Stomach (tissue), 9 donors: ENCODE results near the gene MAPT. TPM values are rescaled to one million over a fixed set of nuclear protein-coding genes. Genes with fewer than 3 reads are reported as not detected.

Experiments
- DNase-seq, 2 donors: peaks; one replicate each; pipeline versions ENCODE4 v3.0.0 to v3.0.0-alpha.2; 2013 to 2019
- H3K27ac ChIP-seq, 5 donors: fragments of 200-600 bp in 4 of 5; sonication (generic) in 4 of 5; one replicate each; pipeline ENCODE4 v1.5.1; 2013 to 2019; ENCODE audit warnings: mild to moderate bottlenecking in 1 of 5, moderate library complexity in 1 of 5
- H3K27me3 ChIP-seq, 3 donors: fragments of 200-600 bp; sonication (generic); one replicate each; pipeline ENCODE4 v1.5.1; 2017 to 2019; ENCODE audit warnings: mixed run types in 1 of 3
- H3K36me3 ChIP-seq, 4 donors: fragments of 200-600 bp; sonication (generic); 1 replicate in 3 of 4; 2 replicates in 1 of 4; pipeline ENCODE4 v1.5.1; 2016 to 2019
- H3K4me1 ChIP-seq, 4 donors: fragments of 200-600 bp; sonication (generic); one replicate each; pipeline ENCODE4 v1.5.1; 2016 to 2019
- H3K4me3 ChIP-seq, 4 donors: fragments of 200-600 bp; sonication (generic) in 3 of 4; one replicate each; pipeline ENCODE4 v1.5.1; 2016 to 2019; ENCODE audit warnings: mild to moderate bottlenecking in 1 of 4
- H3K9me3 ChIP-seq, 4 donors: fragments of 200-600 bp; sonication (generic); one replicate each; pipeline ENCODE4 v1.5.1; 2016 to 2019
- EP300 ChIP-seq: sonication (generic); formaldehyde crosslinking; IDR thresholded peaks from one replicate; pipeline ENCODE4 v1.6.1; 2017; ENCODE audit warnings: antibody characterized with exemption
- POLR2A ChIP-seq, 4 donors: fragments of 450-650 bp; IDR thresholded peaks; one replicate each; pipeline ENCODE4 v1.6.1; 2016; ENCODE audit warnings: antibody characterized with exemption in 4 of 4, control low read depth in 2 of 4, mild to moderate bottlenecking in 1 of 4, moderate library complexity in 1 of 4
- POLR2AphosphoS5 ChIP-seq, 3 donors: sonication (generic); formaldehyde crosslinking; IDR thresholded peaks; one replicate each; pipeline ENCODE4 v1.6.1; 2016; ENCODE audit warnings: antibody characterized with exemption in 3 of 3
- WGBS, 5 donors: extraction: QIAGEN DNeasy Blood & Tissue Kit in 3 of 5; methylation state at CpG; one replicate each; pipeline versions ENCODE4 v1.1.5 to v1.1.7; 2013 to 2018; 5-methylcytosine and 5-hydroxymethylcytosine counted together
- intact Hi-C: fragments of 100-400 bp; cut with DNase I; formaldehyde crosslinking; loops from one replicate; pipeline ENCODE4 v1.15.1; 2023; ENCODE audit warnings: low total_unique reads
- polyA plus RNA-seq, 3 donors: library from polyadenylated mRNA; stranded (reverse); fragments of 200-250 nt; gene quantifications; one replicate each; pipeline ENCODE4 v1.2.3, GENCODE V29; 2013
- total RNA-seq, 5 donors: library from RNA; depleted of rRNA; stranded (reverse); fragments of >200 nt; gene quantifications; one replicate each; pipeline versions ENCODE4 v1.1.0 to v1.2.3, GENCODE V29; 2014 to 2016
- TF ChIP-seq, protein P1 (sequence below), 7 experiments: fragments of 450-650 bp in 4 of 7; fragments of 200-600 bp in 3 of 7; sonication (generic) in 3 of 7; IDR thresholded peaks; one replicate each; pipeline ENCODE4 v1.5.1; 2016 to 2019; ENCODE audit warnings: antibody characterized with exemption in 7 of 7, control low read depth in 2 of 7, mild to moderate bottlenecking in 1 of 7
- donor health status: healthy with polysubstance abuse.
- donor health status: Bipolar disorder and iron deficiency.
- donor health status: healthy.

The MAPT gene
- total and polyA plus RNA-seq, 8 donors = 0.44 to 4.1 (median 1.7) TPM; not detected in 1

DNA sequence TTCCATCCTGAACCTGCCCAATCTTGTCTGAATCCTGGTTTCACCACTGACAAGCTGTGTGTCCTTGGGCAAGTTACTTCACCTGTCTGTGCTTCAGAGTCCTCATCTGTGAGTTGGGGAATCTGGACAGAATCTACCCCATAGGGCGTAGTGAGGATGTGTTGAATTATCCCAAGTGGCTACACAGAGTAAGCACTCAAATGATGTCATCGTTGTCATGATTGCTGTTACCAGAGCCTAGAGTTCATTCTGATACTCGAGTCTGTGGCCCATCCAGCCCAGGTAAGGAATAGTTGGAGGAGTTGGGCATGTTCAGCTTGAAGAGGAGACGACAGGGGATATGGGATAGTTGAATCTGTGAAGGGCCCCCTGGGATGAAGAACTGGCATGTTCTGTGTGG lies 45.9 kb downstream of the MAPT start:
- intact Hi-C loops = no loop called here
- no peak for DNase-seq
- Histone ChIP-seq H3K9me3 (no peaks in the 10 kb centered on the region), H3K27ac (peak overlapping the region in 1 of 5 donors; percentile 46), H3K36me3 (no peaks in the 10 kb centered on the region), H3K4me1 (peaks cover 6 to 24% (median 14%) of the 10 kb centered on the region in 4 donors), H3K27me3 (peaks cover 0 to 9% (median 3%) of the 10 kb centered on the region in 3 donors), H3K4me3 (no peak overlapping the region)
- WGBS, 5 donors = 72 to 86% (median 82%) methylated on average over 4 of the region's 4 CpGs
- TF ChIP-seq POLR2A (IDR thresholded peaks at IDR 0.05) = no peak
- TF ChIP-seq EP300 = no peak
- TF ChIP-seq POLR2AphosphoS5 (IDR thresholded peaks at IDR 0.05) = no peak
- TF ChIP-seq, protein P1, sequence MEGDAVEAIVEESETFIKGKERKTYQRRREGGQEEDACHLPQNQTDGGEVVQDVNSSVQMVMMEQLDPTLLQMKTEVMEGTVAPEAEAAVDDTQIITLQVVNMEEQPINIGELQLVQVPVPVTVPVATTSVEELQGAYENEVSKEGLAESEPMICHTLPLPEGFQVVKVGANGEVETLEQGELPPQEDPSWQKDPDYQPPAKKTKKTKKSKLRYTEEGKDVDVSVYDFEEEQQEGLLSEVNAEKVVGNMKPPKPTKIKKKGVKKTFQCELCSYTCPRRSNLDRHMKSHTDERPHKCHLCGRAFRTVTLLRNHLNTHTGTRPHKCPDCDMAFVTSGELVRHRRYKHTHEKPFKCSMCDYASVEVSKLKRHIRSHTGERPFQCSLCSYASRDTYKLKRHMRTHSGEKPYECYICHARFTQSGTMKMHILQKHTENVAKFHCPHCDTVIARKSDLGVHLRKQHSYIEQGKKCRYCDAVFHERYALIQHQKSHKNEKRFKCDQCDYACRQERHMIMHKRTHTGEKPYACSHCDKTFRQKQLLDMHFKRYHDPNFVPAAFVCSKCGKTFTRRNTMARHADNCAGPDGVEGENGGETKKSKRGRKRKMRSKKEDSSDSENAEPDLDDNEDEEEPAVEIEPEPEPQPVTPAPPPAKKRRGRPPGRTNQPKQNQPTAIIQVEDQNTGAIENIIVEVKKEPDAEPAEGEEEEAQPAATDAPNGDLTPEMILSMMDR (IDR thresholded peaks at IDR 0.05) = no peak

DNA sequence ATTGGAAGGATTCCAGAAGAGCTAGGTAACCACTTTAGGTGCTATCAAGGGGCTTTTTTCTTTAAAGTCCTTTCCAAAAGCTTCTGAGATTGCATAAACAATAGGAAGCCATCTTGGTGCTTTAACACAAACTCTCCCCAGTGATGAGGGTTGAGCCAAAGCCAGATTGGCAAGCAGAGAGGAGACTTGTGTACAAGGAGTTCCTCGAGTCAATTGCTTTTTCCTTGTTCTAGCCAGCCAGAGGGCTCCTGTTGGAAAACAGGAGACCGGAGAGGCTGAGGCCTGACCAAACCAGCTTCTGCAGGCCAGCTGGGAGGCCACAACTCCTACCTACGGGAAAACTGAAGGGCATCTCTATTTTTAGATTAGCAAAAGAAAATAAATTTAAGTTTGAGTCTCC lies 46.5 kb downstream of the MAPT start:
- intact Hi-C loops = no loop called here
- Histone ChIP-seq H3K4me1 (peaks cover 6 to 24% (median 14%) of the 10 kb centered on the region in 4 donors), H3K36me3 (no peaks in the 10 kb centered on the region), H3K27me3 (peaks cover 0 to 6% (median 3%) of the 10 kb centered on the region in 3 donors), H3K9me3 (no peaks in the 10 kb centered on the region), H3K27ac (peak overlapping the region in 1 of 5 donors; percentile 46), H3K4me3 (no peak overlapping the region)
- DNase-seq = peak; percentile 12 to 65
- TF ChIP-seq, protein P1 (IDR thresholded peaks at IDR 0.05) = no peak
- TF ChIP-seq POLR2A (IDR thresholded peaks at IDR 0.05) = no peak
- TF ChIP-seq EP300 = no peak
- TF ChIP-seq POLR2AphosphoS5 (IDR thresholded peaks at IDR 0.05) = no peak
- 16 to 39% (median 22%) methylated on average over 3 of the region's 3 CpGs for WGBS, 5 donors

DNA sequence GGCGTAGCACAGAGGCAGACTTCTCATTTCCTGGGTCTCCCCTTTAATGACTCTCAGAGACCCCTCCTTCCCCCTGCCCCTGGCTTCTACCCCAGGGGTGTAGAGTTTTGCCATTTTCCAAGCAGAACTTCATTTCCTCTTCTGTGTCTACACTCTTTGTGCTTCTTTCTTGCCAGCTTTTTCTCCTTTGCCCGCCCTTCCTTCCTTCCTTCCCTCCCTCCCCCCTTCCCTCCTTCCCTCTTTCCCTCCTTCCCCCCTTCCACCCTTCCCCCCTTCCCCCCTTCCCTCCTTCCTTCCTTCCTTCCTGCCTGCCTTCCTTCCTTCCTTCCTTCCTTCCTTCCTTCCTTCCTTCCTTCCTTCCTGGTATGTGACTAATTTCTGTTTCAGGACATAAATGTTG lies 47.0 kb downstream of the MAPT start:
- Histone ChIP-seq H3K27ac (peak overlapping the region in 2 of 5 donors; percentile 46 to 48), H3K4me3 (no peak overlapping the region), H3K4me1 (peaks cover 6 to 24% (median 14%) of the 10 kb centered on the region in 4 donors), H3K27me3 (peaks cover 0 to 6% (median 3%) of the 10 kb centered on the region in 3 donors), H3K36me3 (no peaks in the 10 kb centered on the region), H3K9me3 (no peaks in the 10 kb centered on the region)
- WGBS, 5 donors = 24 to 65% (median 34%) methylated on average over 2 of the region's 2 CpGs
- TF ChIP-seq POLR2AphosphoS5 (IDR thresholded peaks at IDR 0.05) (no peak), POLR2A (IDR thresholded peaks at IDR 0.05) (no peak), EP300 (no peak)
- TF ChIP-seq, protein P1 (IDR thresholded peaks at IDR 0.05) = no peak
- intact Hi-C loops = no loop called here
- no peak for DNase-seq

DNA sequence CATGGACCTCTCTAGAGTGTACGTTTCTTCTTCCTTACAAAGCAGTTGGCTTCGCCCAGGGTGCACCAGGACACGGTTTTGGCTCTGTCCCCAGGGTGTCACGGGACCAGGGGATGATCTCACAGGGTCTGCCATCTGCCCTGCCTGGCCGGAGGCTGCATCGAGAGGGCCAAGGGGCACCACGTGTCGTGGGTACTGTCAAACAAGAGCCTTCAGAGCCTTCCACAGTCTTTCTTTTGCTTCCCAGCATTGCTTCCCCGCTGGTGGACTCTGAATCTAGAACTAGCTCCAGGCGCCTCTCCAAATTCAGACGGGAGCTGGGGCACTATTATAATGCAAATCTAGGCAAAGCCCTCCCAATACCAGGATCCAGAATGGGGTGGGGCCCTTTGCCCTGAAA lies 47.9 kb downstream of the MAPT start:
- TF ChIP-seq EP300 (peak; percentile 23), POLR2AphosphoS5 (IDR thresholded peaks at IDR 0.05) (peak in 2 of 3 donors; percentile 10 to 69), POLR2A (IDR thresholded peaks at IDR 0.05) (no peak)
- TF ChIP-seq, protein P1 (IDR thresholded peaks at IDR 0.05) = no peak
- Histone ChIP-seq H3K4me3 (no peak overlapping the region), H3K27me3 (peaks cover 0 to 6% (median 3%) of the 10 kb centered on the region in 3 donors), H3K36me3 (no peaks in the 10 kb centered on the region), H3K9me3 (no peaks in the 10 kb centered on the region), H3K27ac (peak overlapping the region in 2 of 5 donors; percentile 3 to 30), H3K4me1 (peaks cover 6 to 24% (median 14%) of the 10 kb centered on the region in 4 donors)
- intact Hi-C loops = no loop called here
- 32 to 50% (median 41%) methylated on average over 11 of the region's 11 CpGs for WGBS, 5 donors
- peak; percentile 36 to 46 for DNase-seq
